ENCODE results near the gene CCNDBP1. TPM values are rescaled to one million over a fixed set of nuclear protein-coding genes. Genes with fewer than 3 reads are reported as not detected.
"Not testable (repeated sequence)": the region's sequence is repeated elsewhere in the genome, so short reads cannot be mapped to it uniquely, and the experiment has no call there.

The CCNDBP1 gene
- total RNA-seq, 1 experiment from 2014 or later, result 53.6 TPM

DNA sequence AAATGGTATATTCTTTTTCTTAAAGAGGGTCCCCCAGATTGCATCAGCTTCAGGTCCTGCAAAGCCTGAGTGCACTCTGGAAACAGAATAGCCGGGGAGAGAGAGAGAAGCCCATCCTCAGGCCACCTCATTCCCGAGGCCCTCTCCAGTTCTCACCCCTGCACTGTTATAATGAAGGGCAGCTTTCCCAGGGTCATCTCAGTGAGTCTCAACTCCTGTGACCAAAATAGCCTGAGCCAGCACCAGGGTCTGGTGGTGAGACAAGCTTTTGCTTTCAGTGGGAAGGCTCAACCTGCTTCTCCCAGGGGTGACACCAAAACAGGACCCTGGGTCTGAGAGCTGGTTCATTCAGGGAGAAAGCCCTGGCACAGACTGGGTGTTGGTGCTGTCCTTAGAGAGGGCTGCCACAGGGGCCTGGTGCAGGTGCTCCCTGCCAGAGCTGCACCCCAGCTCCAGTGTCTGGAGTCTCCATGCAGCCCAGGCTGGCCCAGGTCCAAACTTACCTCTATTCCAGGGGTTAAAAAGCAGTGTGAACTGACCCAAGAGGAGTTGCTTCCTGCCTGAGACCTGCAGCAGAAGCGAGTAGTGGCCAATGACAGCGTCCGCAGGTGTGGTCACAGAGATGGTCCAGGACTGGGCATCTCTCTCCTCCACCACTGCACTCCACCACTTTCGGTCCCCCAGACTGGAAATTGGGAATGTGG lies 29.5 kb downstream of the CCNDBP1 start:
- DNase-seq (ENCODE audit: low read depth), result no peak

DNA sequence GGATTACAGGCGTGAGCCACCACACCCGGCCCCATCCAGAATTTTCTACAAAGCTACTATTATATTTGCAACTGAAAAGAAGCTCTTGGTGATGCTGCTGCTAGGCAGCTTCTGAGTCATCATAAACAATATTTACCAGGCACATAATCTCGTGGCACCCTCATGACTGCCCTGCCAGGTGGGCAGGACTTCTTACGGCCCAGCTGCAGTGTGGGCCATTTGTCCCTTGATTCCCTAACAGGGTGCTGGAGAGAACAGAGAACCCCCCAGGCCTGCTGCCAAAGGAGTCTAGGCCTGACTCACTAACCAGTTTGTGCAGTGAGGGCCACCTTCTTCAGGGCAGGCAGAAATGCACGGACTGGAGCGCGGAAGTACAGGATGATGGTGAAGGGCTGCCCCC lies 30.8 kb downstream of the CCNDBP1 start:
- DNase-seq (ENCODE audit: low read depth), result peak; percentile 67

DNA sequence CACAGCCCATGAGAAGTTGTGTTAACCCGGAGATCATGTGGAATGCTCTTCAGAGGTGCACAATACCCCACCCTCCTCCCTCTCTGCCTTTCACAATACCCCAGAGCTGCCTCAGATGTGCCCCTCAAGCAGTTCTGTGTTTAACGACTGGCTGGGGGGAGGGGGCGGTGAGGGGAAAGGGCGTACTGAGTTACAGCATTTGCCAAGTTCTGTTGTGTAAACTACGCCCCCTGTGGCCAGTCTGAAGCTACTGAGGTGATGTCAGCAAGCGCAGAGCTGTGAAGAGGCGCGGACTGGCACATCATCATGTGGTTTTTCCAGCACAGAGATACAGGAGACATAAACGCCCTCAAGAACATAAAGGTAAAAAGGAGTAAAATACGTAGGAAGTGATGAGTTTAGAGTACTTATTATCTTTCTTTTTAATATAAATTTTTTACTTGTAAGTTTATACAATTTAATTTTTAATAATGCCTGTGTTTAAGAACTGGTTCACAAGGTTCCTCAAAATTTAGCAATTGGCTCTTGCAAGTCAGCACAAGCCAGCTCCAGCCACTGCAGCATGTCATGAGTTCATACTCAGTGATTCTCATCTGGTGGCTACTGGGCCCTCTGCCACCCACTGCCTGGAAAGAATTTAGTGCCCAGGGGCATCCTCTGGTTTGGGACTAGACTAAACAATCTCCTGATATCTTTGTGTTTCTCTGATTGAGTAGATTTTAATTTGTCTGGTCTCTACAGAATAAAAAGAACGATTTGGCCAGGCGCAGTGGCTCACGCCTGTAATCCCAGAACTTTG lies 33.9 kb downstream of the CCNDBP1 start:
- DNase-seq (ENCODE audit: low read depth), result peak; percentile 93

DNA sequence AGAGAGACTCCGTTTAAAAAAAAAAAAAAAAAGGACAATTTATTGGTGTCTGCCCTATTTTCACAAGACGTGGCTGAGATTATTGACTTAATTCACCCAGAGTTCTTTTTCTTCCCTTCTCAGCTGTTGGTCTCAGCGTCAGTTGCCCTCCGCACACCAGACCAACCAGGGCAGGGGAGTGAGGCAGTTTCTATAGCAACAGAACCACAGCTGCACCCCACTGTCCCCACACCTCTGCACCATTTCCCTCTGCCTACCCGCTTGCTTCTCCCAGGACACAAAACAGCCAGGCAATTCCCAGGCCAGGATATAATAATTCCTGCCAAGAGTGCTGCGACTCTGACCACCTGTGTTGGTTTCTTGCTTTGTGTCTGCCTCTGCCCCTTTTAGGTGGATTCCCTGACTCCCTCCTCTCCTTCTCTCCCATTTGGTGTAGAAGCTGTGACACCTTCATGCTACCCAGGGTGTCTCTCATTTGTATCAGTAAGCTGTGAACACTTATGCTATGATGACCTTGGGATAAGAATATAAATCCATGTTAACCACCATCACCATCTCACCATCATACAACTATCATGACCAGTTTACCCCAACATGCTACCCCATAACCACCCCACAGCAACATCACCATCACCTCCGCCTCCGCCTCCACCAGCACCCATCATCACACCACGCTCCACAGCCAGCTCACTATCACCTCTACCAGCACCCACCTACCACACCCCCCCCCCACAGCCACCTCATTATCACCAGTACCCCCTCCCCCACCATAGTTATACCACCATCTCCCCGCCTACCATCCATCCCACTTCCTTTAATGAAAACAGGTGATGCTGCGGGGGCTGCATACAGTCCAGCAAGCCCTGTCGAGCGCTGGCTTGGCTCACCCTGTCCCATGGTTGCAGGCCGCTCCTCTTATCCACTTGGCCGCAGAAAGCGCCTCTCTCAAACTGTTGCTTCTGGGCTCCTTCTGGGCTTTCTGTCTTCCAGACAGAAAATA lies 35.0 kb downstream of the CCNDBP1 start:
- no peak for DNase-seq (ENCODE audit: low read depth)

DNA sequence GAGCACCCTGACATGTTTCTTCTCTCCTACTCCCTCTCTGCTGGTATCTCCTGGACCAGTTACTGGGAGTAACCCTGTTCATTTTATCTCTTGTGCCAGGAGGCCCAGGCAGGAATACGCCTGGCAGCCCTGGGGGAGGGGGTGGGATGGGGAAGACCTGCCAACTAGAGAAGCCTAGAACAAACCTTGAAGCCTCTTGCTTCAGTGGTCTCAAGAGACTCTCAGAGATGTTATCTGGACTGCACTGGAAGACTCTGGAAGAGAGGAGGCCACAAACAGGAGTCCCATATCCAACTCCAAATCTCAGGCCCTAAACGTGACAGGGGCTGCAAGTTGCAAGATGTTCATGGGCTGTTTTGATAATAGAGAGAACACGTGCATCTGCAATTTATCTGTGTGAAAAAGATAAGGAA lies 35.8 kb downstream of the CCNDBP1 start, which contains the start of gene EPB42:
Gene EPB42, minus strand, starts transcription at position 28 of the 413 bp plus-strand sequence. CDS start 193 bp downstream, outside the sequence.
- DNase-seq (ENCODE audit: low read depth), result no peak

DNA sequence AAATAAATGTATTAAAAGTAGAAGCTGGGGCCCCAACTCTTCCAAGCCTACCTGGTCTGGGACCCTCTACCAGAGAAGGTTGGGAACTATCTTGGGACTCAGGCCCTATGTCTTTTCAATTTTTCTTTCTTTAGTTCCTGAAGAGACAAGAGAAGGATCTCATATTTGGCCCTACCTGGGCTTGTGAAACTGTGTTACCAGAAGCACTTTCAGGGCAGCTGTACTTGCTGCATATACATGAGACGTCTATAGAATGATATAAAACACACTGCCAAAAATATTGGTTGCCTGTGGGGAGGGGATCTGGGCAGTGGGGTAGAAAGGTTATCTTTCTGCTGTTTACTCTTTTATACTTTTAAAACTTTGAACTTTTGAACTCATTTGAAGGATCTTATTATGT lies 36.2 kb downstream of the CCNDBP1 start:
- no peak for DNase-seq (ENCODE audit: low read depth)

DNA sequence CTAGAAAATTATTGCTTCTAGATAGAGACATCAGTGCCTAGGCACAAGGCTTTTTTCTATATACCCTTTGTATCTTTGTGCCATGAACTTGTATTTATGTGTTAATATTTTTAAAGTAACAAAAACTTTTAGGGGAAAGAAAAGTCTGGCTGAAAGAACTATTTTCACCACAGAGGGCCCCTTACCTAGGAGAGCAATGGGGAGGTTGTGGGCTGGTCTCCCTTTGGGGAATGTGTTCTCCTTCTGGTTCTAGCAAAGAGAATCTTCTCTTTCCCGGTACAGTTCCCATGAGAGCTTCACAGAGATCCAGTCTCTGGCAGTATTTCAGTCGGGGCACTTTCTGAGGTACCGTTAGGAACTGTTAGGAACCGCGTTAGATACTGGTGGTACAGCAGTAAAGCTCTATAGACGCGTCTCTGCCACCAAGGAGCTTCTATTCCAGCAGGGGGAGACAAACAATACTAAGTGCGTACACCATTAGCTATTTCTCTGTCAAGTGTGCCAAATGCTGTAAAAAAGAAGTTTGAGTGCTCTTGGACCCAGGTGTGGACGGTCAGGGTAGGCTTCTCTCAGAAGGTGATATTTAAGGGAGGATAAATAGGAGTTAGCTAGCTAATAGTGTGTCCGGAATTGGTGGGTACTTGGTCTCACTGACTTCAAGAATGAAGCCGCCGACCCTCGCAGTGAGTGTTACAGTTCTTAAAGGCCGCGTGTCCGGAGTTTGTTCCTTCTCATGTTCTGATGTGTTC lies 40.2 kb downstream of the CCNDBP1 start:
- peak; percentile 70 for DNase-seq (ENCODE audit: low read depth)

DNA sequence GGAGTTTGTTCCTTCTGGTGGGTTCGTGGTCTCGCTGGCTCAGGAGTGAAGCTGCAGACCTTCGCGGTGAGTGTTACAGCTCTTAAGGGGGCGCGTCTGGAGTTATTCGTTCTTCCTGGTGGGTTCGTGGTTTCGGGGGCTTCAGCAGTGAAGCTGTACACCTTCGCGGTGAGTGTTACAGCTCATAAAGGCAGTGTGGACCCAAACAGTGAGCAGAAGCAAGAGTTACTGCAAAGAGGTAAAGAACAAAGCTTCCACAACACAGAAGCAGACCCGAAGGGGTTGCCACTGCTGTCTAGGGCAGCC lies 40.7 kb downstream of the CCNDBP1 start:
- not testable (repeated sequence) for DNase-seq (ENCODE audit: low read depth)

DNA sequence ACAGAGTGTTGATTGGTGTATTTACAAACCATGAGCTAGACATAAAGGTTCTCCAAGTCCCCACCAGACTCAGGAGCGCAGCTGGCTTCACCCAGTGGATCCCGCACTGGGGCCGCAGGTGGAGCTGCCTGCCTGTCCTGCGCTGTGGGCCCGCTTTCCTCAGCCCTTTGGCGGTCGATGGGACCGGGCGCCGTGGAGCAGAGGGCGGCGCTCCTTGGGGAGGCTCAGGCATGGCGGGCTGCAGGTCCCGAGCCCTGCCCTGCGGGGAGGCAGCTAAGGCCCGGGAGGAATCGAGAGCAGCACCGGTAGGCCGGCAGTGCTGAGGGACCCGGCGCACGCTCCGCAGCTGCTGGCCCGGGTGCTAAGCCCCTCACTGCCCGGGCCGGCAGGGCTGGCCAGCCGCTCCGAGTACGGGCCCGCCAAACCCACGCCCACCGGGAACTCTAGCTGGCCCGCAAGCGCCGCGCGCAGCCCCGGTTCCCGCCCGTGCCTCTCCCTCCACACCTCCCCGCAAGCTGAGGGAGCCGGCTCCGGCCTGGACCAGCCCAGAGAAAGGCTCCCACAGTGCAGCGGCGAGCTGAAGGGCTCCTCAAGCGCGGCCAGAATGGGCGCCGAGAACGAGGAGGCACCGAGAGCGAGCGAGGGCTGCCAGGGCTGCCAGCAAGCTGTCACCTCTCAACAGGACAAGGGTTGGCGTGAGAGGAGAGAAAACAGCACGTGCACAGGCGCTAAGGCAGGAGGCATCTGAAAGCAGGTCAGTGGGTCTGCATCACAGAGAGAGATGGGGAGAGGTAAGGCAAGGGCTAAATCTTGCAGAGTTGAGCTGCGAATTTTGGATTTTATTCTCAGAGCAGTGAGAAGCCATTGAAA lies 41.5 kb downstream of the CCNDBP1 start:
- no peak for DNase-seq (ENCODE audit: low read depth)

DNA sequence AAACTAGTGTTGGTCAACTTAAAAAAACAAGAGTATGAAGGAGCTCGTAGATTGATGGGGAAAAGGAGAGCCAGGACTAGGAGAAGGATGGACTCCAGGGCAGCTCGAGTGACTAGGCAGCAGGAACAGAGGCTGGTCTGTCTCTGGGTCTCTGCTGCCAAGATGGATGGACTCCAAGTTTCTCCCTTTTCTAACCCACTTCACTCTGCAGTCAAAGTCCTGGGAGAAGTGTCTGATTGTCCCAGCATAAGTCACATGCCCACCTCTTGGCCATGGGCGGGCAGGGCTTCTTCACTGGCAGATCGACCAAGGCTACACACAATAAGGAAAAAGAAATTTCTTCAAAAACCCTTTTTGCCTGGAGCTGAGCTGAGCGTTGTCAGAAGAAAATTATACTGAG lies 44.8 kb downstream of the CCNDBP1 start:
- no peak for DNase-seq (ENCODE audit: low read depth)

DNA sequence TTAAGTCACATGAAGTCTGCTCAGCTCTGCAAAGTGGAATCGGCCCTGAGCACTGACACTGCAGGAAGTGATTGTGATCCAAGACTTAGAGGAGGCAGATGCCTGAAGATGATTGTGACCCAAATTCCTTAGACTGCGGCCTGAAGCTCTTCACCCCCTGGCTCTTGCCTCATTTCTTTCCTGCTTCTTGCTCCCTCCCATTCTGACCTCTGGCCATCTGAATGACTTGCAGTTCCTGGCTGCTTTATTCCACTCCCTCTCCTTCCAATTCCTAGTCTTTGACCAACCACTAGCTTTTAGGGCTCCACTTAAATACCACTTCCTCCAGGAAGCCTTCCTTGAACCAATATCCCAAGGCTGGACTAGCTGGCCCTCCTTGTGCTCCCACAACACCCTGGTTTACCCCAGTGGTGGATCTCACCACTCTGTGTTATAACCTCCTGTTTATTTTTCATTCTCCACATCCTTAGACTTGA lies 45.5 kb downstream of the CCNDBP1 start:
- DNase-seq (ENCODE audit: low read depth), result peak; percentile 44

DNA sequence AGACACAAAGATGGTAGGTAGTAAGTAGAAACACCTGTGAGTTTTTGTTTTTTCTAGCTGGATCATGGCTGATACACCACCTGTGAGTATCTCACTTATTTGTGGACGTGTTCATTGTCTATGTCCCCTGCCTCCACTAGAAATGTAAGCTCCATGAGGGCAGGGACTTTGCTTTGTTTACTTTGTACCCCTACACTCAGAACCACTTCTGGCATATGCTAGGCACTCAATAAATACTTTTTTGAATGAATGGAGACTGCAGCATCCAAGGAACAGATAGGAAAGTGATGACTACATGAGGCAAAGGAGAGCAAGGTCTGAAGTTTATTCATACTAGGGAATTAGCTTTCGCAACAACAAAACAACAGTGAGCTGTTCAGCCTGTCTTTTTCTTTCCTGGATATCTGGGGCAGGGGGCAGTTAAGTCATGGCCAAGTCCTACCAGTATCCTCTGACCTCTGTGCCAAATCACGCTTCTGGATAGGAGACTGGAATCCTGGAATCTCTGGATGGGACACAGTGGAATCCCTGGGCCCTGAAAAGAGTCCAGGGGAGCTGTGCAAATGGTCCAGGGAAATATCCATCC lies 47.2 kb downstream of the CCNDBP1 start:
- no peak for DNase-seq (ENCODE audit: low read depth)

DNA sequence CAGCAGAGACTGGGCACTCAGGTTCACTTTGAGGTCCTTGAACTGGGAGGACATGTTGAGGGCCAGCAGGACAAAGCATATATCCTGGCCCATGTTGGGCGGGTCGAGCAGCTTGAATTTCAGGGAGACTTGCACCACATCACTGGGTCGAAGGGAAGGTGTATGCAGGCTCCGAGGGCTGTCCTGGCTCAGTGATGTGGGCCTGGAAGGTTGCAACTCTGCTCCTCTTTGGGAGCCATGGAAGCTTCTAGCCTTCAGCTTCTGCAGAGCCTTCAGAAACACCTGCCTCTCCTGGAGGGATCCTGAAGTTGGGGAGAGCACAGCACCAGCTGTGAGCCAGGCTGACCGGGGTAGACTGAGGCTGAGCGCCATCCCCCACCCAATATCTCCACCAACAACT lies 50.3 kb downstream of the CCNDBP1 start:
- no peak for DNase-seq (ENCODE audit: low read depth)

DNA sequence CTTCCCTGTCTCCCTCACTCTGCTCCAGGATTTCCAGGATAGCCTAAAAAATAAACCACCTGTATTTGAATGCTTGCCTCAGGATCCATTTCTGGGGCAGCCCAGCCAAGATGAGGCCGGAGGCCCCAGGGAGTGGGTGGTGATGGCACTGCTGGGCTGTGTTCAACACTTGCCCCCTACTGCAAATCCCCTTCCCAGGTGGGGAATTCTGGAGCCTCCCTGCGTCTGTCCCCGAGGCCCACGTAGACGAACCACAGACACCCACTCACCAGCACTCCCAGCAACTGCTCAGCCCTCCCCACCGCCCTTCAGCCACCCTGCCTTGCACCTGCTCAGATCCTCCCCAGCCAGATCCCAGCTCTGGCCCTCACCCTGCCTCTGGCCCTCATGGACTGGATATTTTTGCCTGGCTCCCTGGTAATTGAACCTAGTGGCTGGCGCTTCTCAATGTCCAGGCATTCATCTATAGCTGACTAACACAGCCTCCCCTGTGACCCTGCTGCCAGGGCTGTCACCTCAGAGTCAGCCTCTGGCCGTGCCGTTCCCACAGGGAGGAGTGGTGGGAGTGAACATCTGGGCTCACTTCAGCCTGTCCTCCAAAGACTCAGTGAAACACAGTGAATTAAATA lies 52.8 kb downstream of the CCNDBP1 start:
- no peak for DNase-seq (ENCODE audit: low read depth)

DNA sequence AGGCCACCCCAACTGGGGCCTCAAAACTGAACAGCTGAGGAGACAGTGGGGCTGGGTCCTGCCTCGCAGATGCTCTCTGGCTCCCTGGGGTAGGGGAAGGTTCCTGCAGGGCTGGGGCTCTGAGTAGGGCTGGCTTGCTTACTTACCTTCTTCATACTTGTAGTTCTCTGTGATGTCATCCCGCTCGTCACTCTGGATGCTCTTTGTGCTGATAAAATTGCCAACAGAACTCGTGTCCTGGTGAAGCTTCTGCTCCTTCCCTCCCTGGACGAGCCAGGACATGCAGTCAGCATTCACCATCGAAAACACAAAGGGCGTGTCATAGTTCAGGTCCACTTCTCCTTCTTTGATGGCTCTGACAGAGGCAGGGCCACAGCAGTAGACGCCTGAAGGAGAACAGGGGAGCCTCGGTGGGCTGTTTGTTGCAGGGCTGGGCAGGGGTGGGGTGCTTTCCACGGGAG lies 53.5 kb downstream of the CCNDBP1 start:
- DNase-seq (ENCODE audit: low read depth), result no peak

DNA sequence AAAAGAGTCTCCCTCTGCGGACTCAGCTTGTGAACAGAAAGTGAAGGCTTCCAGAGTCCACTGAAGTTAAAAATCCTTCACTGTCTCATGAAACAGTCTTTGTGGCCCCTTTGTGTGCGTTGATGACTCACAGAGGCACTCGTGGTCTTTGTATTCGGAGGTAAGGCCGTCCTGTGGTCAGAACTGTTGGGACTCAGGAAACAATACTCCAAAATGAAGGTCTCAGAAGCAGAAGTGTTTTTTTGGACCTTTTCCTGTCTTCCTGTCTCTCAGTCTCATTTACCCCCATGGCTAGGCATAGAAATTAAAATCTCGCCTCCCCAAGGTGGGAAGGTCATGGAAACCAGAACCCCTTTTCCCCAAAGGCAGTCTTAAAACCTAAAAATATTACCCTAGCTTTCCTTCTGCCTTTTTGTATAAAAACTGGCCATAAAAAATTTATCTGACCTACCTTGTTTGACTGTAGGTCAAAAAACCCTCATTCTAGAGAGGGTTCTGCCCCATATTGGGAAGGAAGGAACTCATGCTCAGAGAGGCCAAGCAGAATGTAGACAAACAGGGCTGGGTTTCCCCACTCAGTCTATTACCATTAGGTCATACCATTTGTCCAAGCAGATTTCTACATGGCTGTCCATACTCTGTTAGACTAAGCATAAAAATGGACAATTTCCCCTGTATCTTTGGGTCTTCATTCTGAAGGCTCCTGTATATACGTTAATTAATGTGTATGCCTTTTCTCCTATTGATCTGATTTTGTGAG lies 54.7 kb downstream of the CCNDBP1 start:
- DNase-seq (ENCODE audit: low read depth), result peak; percentile 73

DNA sequence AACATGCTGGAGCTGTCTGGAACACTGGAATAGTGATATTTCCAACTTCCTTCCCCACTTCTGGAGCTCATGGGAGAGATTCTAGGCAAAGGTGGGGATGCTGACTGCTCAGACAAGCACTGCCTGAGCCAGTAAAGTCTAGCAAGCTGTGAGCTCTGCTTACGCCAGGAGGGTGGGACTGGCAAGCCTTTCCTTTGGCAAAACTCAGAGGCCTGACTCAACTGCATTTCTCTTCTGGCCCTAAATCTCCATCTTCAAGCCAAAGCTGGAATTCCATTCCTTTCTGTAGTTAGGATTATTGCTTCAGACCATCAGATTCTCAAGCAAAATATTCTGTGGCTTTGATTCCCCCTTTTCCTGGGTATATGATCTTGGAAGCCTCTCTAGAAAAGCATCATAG lies 55.9 kb downstream of the CCNDBP1 start:
- DNase-seq (ENCODE audit: low read depth), result no peak

DNA sequence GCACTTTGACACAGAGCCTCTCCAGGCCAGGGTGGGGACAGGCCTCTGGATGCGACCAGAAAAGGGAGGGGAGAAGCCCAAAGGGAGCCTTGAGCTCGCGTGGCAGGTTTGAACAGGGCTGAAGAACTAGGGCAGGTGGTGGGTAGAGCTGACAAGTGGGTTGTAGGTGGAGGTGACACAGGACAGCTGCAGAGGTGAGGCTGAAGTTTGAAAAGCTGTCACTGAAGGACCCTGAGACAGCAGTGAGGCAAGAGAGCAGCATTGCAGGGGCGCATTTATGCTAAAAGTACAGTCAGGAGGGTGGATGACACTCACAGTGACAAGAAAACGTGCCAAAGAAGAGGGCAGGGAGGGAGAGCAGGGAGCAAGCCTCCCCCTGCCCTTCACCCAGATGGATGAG lies 57.4 kb downstream of the CCNDBP1 start:
- no peak for DNase-seq (ENCODE audit: low read depth)

Measured in M059J (cell line).